Activated T-helper 17 cell treated with anti-CD3 and anti-CD28 coated beads, Interleukin-2, amount 50 U/mL, for 72 hours (primary cell): ENCODE results near the gene TESK2. TPM values are rescaled to one million over a fixed set of nuclear protein-coding genes. Genes with fewer than 3 reads are reported as not detected.
"Not testable (repeated sequence)": the region's sequence is repeated elsewhere in the genome, so short reads cannot be mapped to it uniquely, and the experiment has no call there.

Source experiments
- ATAC-seq: fragments of 150-1000 bp; cut with Tn5 transposase; replicated peaks from 2 replicates; pipeline ENCODE4 v1.10.0; 2021; ENCODE audit warnings: mild to moderate bottlenecking, moderate library complexity
- H3K27ac Mint-ChIP-seq: one replicate; pipeline ENCODE4 v1.8.0; 2022; ENCODE audit warnings: mixed read lengths
- H3K27me3 Mint-ChIP-seq: one replicate; pipeline ENCODE4 v1.8.0; 2022; ENCODE audit warnings: mixed read lengths
- H3K36me3 Mint-ChIP-seq: one replicate; pipeline ENCODE4 v1.8.0; 2022; ENCODE audit warnings: low read depth, mild to moderate bottlenecking, mixed read lengths
- H3K4me1 Mint-ChIP-seq: one replicate; pipeline ENCODE4 v1.8.0; 2022; ENCODE audit warnings: mixed read lengths
- H3K4me3 Mint-ChIP-seq: one replicate; pipeline ENCODE4 v1.8.0; 2022; ENCODE audit warnings: mild to moderate bottlenecking, mixed read lengths
- H3K9me3 Mint-ChIP-seq: one replicate; pipeline ENCODE4 v1.8.0; 2022; ENCODE audit warnings: mixed read lengths
- total RNA-seq, 2 donors: library from RNA; stranded (reverse); gene quantifications; one replicate each; pipeline ENCODE4 v1.2.3, GENCODE V29; 2022

Gene TESK2, protein sequence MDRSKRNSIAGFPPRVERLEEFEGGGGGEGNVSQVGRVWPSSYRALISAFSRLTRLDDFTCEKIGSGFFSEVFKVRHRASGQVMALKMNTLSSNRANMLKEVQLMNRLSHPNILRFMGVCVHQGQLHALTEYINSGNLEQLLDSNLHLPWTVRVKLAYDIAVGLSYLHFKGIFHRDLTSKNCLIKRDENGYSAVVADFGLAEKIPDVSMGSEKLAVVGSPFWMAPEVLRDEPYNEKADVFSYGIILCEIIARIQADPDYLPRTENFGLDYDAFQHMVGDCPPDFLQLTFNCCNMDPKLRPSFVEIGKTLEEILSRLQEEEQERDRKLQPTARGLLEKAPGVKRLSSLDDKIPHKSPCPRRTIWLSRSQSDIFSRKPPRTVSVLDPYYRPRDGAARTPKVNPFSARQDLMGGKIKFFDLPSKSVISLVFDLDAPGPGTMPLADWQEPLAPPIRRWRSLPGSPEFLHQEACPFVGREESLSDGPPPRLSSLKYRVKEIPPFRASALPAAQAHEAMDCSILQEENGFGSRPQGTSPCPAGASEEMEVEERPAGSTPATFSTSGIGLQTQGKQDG
- total RNA-seq, result 1 to 10 TPM; 2.7 to 8.9 TPM

GRCh38 chr1:45490626-45491486 is at the start of gene TESK2:
TESK2 (minus strand) TSS chr1:45491163; CDS start chr1:45457785, 33,378 bp downstream.
- Mint-ChIP-seq H3K36me3 (no peaks in the 10 kb centered on the region), H3K4me1 (peaks cover 12% of the 10 kb centered on the region), H3K9me3 (no peaks in the 10 kb centered on the region), H3K27ac (no peak within 1 kb of the TSS), H3K4me3 (no peak within 1 kb of the TSS), H3K27me3 (no peaks in the 10 kb centered on the region)
- ATAC-seq, result peak; percentile 92

- Mint-ChIP-seq H3K36me3 (no peaks in the 10 kb centered on the region), H3K4me3 (no peak overlapping the region)
- no peak for ATAC-seq
Observed at GRCh38 chr1:45536886-45537285, 45.9 kb upstream of the TESK2 start.

GRCh38 chr1:45535988-45536766 is 45.2 kb upstream of the TESK2 start:
- Mint-ChIP-seq H3K36me3 (no peaks in the 10 kb centered on the region), H3K9me3 (no peaks in the 10 kb centered on the region), H3K4me3 (peak overlapping the region; percentile 3), H3K27me3 (no peaks in the 10 kb centered on the region), H3K4me1 (peaks cover 14% of the 10 kb centered on the region), H3K27ac (peak overlapping the region; percentile 28)
- peak; percentile 97 for ATAC-seq

More at GRCh38 chr1:45536886-45537285, 45.9 kb upstream of the TESK2 start:
- no peaks in the 10 kb centered on the region for H3K27me3 Mint-ChIP-seq
- peaks cover 14% of the 10 kb centered on the region for H3K4me1 Mint-ChIP-seq
- H3K27ac Mint-ChIP-seq, result no peak overlapping the region
- no peaks in the 10 kb centered on the region for H3K9me3 Mint-ChIP-seq

- H3K27me3 Mint-ChIP-seq, result no peaks in the 10 kb centered on the region
Observed at GRCh38 chr1:45531873-45532272, 40.9 kb upstream of the TESK2 start.

DNA sequence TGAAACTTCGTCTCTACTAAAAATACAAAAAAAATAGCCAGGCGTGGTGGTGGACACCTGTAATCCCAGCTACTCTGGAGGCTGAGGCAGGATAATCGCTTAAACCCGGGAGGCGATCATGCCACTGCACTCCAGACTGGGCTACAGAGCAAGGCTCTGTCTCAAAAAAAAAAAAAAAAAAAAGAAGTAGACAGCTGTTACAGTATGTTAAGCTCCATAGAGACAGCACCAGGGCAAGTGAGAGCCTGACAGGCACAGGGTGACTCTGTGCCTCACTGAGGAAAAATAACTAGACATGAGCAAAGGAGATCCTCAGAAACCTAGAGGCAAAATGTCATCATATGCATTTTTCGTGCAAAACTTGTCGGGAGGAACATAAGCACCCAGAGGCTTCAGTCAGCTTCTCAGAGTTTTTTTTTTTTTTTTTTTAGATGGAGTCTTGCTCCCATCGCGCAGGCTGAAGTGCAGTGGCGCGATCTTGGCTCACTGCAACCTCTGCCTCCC is 39.7 kb upstream of the TESK2 start:
- ATAC-seq, result no peak
- H3K4me3 Mint-ChIP-seq, result no peak overlapping the region
- H3K36me3 Mint-ChIP-seq, result no peaks in the 10 kb centered on the region
- H3K27me3 Mint-ChIP-seq, result no peaks in the 10 kb centered on the region
- H3K4me1 Mint-ChIP-seq, result no peaks in the 10 kb centered on the region
- no peak overlapping the region for H3K27ac Mint-ChIP-seq
- no peaks in the 10 kb centered on the region for H3K9me3 Mint-ChIP-seq

More at GRCh38 chr1:45531873-45532272, 40.9 kb upstream of the TESK2 start:
- H3K4me3 Mint-ChIP-seq, result no peak overlapping the region
- no peaks in the 10 kb centered on the region for H3K9me3 Mint-ChIP-seq
- H3K36me3 Mint-ChIP-seq, result no peaks in the 10 kb centered on the region
- peaks cover 10% of the 10 kb centered on the region for H3K4me1 Mint-ChIP-seq
- no peak for ATAC-seq
- H3K27ac Mint-ChIP-seq, result no peak overlapping the region

- Mint-ChIP-seq H3K27me3 (no peaks in the 10 kb centered on the region), H3K4me1 (peaks cover 20% of the 10 kb centered on the region), H3K36me3 (peaks cover 15% of the 10 kb centered on the region), H3K4me3 (no peak overlapping the region), H3K27ac (no peak overlapping the region), H3K9me3 (no peaks in the 10 kb centered on the region)
- ATAC-seq, result no peak
Observed at GRCh38 chr1:45526135-45526644, 35.2 kb upstream of the TESK2 start.

DNA sequence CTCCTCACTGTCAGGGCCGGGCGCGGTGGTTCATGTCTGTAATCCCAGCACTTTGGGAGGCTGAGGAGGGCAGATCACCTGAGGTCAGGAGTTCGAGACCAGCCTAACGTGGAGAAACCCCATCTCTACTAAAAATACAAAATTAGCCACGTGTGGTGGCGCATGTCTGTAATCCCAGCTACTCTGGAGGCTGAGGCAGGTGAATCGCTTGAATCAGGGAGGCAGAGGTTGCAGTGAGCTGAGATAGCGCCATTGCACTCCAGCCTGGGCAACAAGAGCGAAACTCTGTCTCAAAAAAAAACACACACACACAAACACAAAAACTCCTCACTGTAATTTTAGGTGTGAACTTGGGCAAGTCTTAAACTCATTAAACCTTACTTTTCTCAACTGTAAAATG is 33.0 kb upstream of the TESK2 start:
- ATAC-seq, H3K9me3 Mint-ChIP-seq, H3K27me3 Mint-ChIP-seq, H3K27ac Mint-ChIP-seq: not testable (repeated sequence)
- H3K4me1 Mint-ChIP-seq, result peaks cover 24% of the 10 kb centered on the region
- peak overlapping the region; percentile 94 for H3K4me3 Mint-ChIP-seq
- H3K36me3 Mint-ChIP-seq, result peaks cover 33% of the 10 kb centered on the region

DNA sequence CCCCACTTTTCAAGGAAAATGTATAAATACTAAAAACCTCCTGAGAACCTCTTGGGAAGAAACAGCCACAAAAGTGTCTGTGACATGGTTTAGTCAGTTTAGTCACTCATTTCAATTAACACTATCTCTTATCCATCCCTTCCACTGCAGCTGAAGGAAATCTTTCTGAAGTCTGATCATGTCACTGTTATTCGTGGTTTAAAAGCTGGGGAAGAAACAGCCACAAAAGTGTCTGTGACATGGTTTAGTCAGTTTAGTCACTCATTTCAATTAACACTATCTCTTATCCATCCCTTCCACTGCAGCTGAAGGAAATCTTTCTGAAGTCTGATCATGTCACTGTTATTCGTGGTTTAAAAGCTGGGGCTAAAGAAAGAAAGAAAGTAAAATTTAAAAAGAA is 32.6 kb upstream of the TESK2 start:
- H3K27me3 Mint-ChIP-seq, H3K9me3 Mint-ChIP-seq: not testable (repeated sequence)
- Mint-ChIP-seq H3K27ac (peak overlapping the region; percentile 99), H3K4me3 (peak overlapping the region; percentile 94), H3K4me1 (peaks cover 28% of the 10 kb centered on the region), H3K36me3 (peaks cover 38% of the 10 kb centered on the region)
- peak; percentile 44 for ATAC-seq

DNA sequence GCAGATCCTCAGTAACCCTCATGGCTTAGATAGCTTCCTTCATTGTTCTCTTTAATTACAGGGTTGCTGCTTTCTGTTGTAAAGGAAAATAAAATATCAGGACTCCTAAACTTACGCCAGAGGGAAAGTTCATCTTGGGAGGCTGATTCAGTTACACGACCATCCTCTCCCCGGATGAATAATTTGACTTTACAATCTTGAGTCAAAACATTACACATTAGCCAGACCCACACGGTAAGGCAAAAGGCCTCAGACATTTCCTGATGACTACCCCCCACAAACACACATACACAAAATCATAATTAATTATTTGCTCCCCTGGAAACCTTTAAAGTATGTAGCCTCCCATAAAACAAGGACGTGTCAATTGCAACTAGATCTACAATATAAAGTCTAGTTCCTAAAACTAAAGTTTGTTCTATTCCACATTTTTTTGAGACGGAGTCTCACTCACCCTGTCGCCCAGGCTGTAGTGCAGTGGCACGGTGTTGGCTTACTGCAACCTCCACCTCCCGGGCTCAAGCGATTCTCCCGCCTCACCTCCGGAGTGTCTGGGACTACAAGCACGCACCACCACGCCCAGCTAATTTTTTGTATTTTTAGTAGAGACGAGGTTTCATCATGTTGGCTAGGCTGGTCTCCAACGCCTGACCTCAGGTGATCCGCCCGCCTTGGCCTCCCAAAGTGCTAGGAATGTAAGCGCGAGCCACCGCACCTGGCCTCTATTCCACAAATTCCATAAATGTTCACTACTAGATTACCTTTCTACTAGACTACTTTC is 31.6 kb upstream of the TESK2 start:
- peaks cover 48% of the 10 kb centered on the region for H3K36me3 Mint-ChIP-seq
- peak overlapping the region; percentile 94 for H3K4me3 Mint-ChIP-seq
- no peaks in the 10 kb centered on the region for H3K27me3 Mint-ChIP-seq
- ATAC-seq, result peak; percentile 63
- H3K4me1 Mint-ChIP-seq, result peaks cover 28% of the 10 kb centered on the region
- H3K9me3 Mint-ChIP-seq, result no peaks in the 10 kb centered on the region
- peak overlapping the region; percentile 99 for H3K27ac Mint-ChIP-seq

- H3K27me3 Mint-ChIP-seq, result no peaks in the 10 kb centered on the region
- peaks cover 28% of the 10 kb centered on the region for H3K4me1 Mint-ChIP-seq
- H3K27ac Mint-ChIP-seq, result peak within 1 kb of the TSS; percentile 99
- peak within 1 kb of the TSS; percentile 94 for H3K4me3 Mint-ChIP-seq
- peaks cover 56% of the 10 kb centered on the region for H3K36me3 Mint-ChIP-seq
- ATAC-seq, result peak; percentile 82
- H3K9me3 Mint-ChIP-seq, result no peaks in the 10 kb centered on the region
Observed at GRCh38 chr1:45521413-45522323, 30.7 kb upstream of the TESK2 start, which contains the start of gene PRDX1. PRDX1 (minus strand) TSS chr1:45521884; CDS start chr1:45519043, 2,841 bp downstream.

- ATAC-seq, H3K27me3 Mint-ChIP-seq, H3K9me3 Mint-ChIP-seq: not testable (repeated sequence)
- Mint-ChIP-seq H3K27ac (peak overlapping the region; percentile 6), H3K4me1 (peaks cover 35% of the 10 kb centered on the region), H3K4me3 (peak overlapping the region; percentile 94), H3K36me3 (peaks cover 75% of the 10 kb centered on the region)
Observed at GRCh38 chr1:45519774-45520173, 28.8 kb upstream of the TESK2 start.

- ATAC-seq, result no peak
- H3K36me3 Mint-ChIP-seq, result peaks cover 84% of the 10 kb centered on the region
- H3K27me3 Mint-ChIP-seq, result no peaks in the 10 kb centered on the region
- no peaks in the 10 kb centered on the region for H3K9me3 Mint-ChIP-seq
- H3K4me3 Mint-ChIP-seq, result peak overlapping the region; percentile 94
- peak overlapping the region; percentile 6 for H3K27ac Mint-ChIP-seq
- peaks cover 35% of the 10 kb centered on the region for H3K4me1 Mint-ChIP-seq
Observed at GRCh38 chr1:45518910-45519309, 27.9 kb upstream of the TESK2 start.
